Endothelial cell of umbilical vein (primary cell): ENCODE measurements around the gene EPB41L4B.

Experiments used
- FOS ChIP-seq: IDR thresholded peaks from 2 replicates; pipeline ENCODE4 v1.6.1; 2011; ENCODE audit warnings: mild to moderate bottlenecking, low read length, moderate library complexity, borderline replicate concordance; ENCODE audit not compliant: insufficient read depth
- POLR2A ChIP-seq: IDR thresholded peaks from 2 replicates; pipeline ENCODE4 v1.6.1; 2012; ENCODE audit warnings: low read depth, mild to moderate bottlenecking, control low read depth, low read length
- TF ChIP-seq, protein P1 (sequence below), 2 donors: IDR thresholded peaks; 1 replicate in 1 of 2; 2 replicates in 1 of 2; pipeline ENCODE4 v1.5.1; 2011; ENCODE audit warnings: low read length in 2 of 2, mild to moderate bottlenecking in 2 of 2, moderate library complexity in 2 of 2, control low read depth in 1 of 2, inconsistent platforms in 1 of 2, low read depth in 1 of 2; ENCODE audit not compliant: insufficient read depth in 1 of 2; ENCODE audit errors: extremely low read depth in 1 of 2

DNA sequence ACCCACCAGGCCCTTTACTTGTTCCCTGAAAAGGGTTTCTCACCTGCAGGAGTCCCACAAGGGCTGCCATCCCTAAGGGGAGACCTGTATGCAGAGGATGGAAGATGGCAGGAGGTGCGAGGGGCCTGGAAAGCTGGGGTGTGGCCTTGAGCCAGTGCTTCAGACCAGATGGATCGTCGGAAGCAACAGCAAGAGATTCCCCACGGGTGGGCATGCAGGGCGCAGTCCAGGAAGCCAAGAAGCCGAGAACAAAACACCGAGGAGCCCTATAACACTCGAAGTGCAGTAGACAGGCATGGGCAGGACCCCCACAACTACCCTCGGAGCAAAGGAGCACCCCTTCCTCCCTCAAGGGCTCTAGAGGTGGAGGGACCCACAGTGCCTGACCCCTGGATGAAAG is 129.1 kb downstream of the EPB41L4B start:
- TF ChIP-seq, protein P1, sequence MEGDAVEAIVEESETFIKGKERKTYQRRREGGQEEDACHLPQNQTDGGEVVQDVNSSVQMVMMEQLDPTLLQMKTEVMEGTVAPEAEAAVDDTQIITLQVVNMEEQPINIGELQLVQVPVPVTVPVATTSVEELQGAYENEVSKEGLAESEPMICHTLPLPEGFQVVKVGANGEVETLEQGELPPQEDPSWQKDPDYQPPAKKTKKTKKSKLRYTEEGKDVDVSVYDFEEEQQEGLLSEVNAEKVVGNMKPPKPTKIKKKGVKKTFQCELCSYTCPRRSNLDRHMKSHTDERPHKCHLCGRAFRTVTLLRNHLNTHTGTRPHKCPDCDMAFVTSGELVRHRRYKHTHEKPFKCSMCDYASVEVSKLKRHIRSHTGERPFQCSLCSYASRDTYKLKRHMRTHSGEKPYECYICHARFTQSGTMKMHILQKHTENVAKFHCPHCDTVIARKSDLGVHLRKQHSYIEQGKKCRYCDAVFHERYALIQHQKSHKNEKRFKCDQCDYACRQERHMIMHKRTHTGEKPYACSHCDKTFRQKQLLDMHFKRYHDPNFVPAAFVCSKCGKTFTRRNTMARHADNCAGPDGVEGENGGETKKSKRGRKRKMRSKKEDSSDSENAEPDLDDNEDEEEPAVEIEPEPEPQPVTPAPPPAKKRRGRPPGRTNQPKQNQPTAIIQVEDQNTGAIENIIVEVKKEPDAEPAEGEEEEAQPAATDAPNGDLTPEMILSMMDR (IDR thresholded peaks at IDR 0.05; ENCODE audit: extremely low read depth in 1 of 2, insufficient read depth in 1 of 2, low read depth in 1 of 2, low read length in 2 of 2), result no peak
- no peak for TF ChIP-seq FOS
- no peak for TF ChIP-seq POLR2A
